Measurements from ENCODE around the gene CUL4A.

Gene CUL4A

GRCh38 chr13:113207460-113207859 is 2.0 kb upstream of the CUL4A start:
- peaks cover 68% of the 10 kb centered on the region for H3K4me1 ChIP-seq (ENCODE audit: insufficient read depth, low read length)
- peaks cover 55% of the 10 kb centered on the region for H4K20me1 ChIP-seq (ENCODE audit: insufficient read depth, low read length)
- ATAC-seq (ENCODE audit: insufficient read depth, low read depth): no peak
- TF ChIP-seq EZH2 (IDR thresholded peaks at IDR 0.05; ENCODE audit: borderline replicate concordance, low read depth, low read length, severe bottlenecking) (no peak), CTCF (IDR thresholded peaks at IDR 0.05; ENCODE audit: borderline replicate concordance, extremely low read depth, low read length, poor library complexity, severe bottlenecking) (no peak)
- DNase-seq: no peak
- peak overlapping the region; percentile 99 for H3K9ac ChIP-seq (ENCODE audit: low read depth, low read length)
- peaks cover 48% of the 10 kb centered on the region for H3K36me3 ChIP-seq (ENCODE audit: insufficient read depth, low read length)
- H3K27me3 ChIP-seq (ENCODE audit: insufficient read depth, low read length, poor library complexity): no peaks in the 10 kb centered on the region
- peak overlapping the region; percentile 78 to 88 for H3K4me3 ChIP-seq (ENCODE audit: low read depth in 1 of 2, low read length in 2 of 2)
- peak overlapping the region; percentile 83; the same call in 1 of the 2 replicates for H2AFZ ChIP-seq (ENCODE audit: low read depth, low read length)
- peaks cover 91% of the 10 kb centered on the region for H3K79me2 ChIP-seq (ENCODE audit: insufficient read depth, low read length)
- H3K4me2 ChIP-seq (ENCODE audit: insufficient read depth, low read length): peak overlapping the region; percentile 84
- peak overlapping the region; percentile 99 for H3K27ac ChIP-seq (ENCODE audit: low read length)
- no peaks in the 10 kb centered on the region for H3K9me3 ChIP-seq (ENCODE audit: insufficient read depth, low read length, severe bottlenecking)

- no peaks in the 10 kb centered on the region for H3K27me3 ChIP-seq (ENCODE audit: insufficient read depth, low read length, poor library complexity)
- peaks cover 72% of the 10 kb centered on the region for H3K4me1 ChIP-seq (ENCODE audit: insufficient read depth, low read length)
- peak overlapping the region; percentile 83 for H2AFZ ChIP-seq (ENCODE audit: low read depth, low read length)
- H4K20me1 ChIP-seq (ENCODE audit: insufficient read depth, low read length): peaks cover 57% of the 10 kb centered on the region
- H3K36me3 ChIP-seq (ENCODE audit: insufficient read depth, low read length): peaks cover 48% of the 10 kb centered on the region
- no peaks in the 10 kb centered on the region for H3K9me3 ChIP-seq (ENCODE audit: insufficient read depth, low read length, severe bottlenecking)
- ATAC-seq (ENCODE audit: insufficient read depth, low read depth) (peak; percentile 11), DNase-seq (peak; percentile 23)
- peak overlapping the region; percentile 78 to 88 for H3K4me3 ChIP-seq (ENCODE audit: low read depth in 1 of 2, low read length in 2 of 2)
- H3K79me2 ChIP-seq (ENCODE audit: insufficient read depth, low read length): peaks cover 91% of the 10 kb centered on the region
- H3K9ac ChIP-seq (ENCODE audit: low read depth, low read length): peak overlapping the region; percentile 99
- TF ChIP-seq CTCF (IDR thresholded peaks at IDR 0.05; ENCODE audit: borderline replicate concordance, extremely low read depth, low read length, poor library complexity, severe bottlenecking) (no peak), EZH2 (IDR thresholded peaks at IDR 0.05; ENCODE audit: borderline replicate concordance, low read depth, low read length, severe bottlenecking) (no peak)
- H3K27ac ChIP-seq (ENCODE audit: low read length): peak overlapping the region; percentile 99
- peak overlapping the region; percentile 84 for H3K4me2 ChIP-seq (ENCODE audit: insufficient read depth, low read length)
Measured at GRCh38 chr13:113207890-113208420, 1.5 kb upstream of the CUL4A start.

GRCh38 chr13:113208421-113209335 is 735 bp upstream of the CUL4A start, which contains the start of gene PCID2:
Gene PCID2 (minus strand): TSS chr13:113208669. CDS start chr13:113208634, 35 bp downstream.
- Histone ChIP-seq H3K27ac (ENCODE audit: low read length) (peak within 1 kb of the TSS; percentile 99), H3K4me2 (ENCODE audit: insufficient read depth, low read length) (peak within 1 kb of the TSS; percentile 84), H3K4me3 (ENCODE audit: low read depth in 1 of 2, low read length in 2 of 2) (peak within 1 kb of the TSS; percentile 83 to 88), H2AFZ (ENCODE audit: low read depth, low read length) (peak within 1 kb of the TSS; percentile 91), H3K36me3 (ENCODE audit: insufficient read depth, low read length) (peaks cover 48% of the 10 kb centered on the region), H3K27me3 (ENCODE audit: insufficient read depth, low read length, poor library complexity) (no peaks in the 10 kb centered on the region), H3K9me3 (ENCODE audit: insufficient read depth, low read length, severe bottlenecking) (no peaks in the 10 kb centered on the region), H4K20me1 (ENCODE audit: insufficient read depth, low read length) (peaks cover 57% of the 10 kb centered on the region), H3K9ac (ENCODE audit: low read depth, low read length) (peak within 1 kb of the TSS; percentile 99), H3K4me1 (ENCODE audit: insufficient read depth, low read length) (peaks cover 70% of the 10 kb centered on the region), H3K79me2 (ENCODE audit: insufficient read depth, low read length) (peaks cover 91% of the 10 kb centered on the region)
- peak; percentile 77 for ATAC-seq (ENCODE audit: insufficient read depth, low read depth)
- peak; percentile 90 for DNase-seq
- TF ChIP-seq CTCF (IDR thresholded peaks at IDR 0.05; ENCODE audit: borderline replicate concordance, extremely low read depth, low read length, poor library complexity, severe bottlenecking): no peak
- TF ChIP-seq EZH2 (IDR thresholded peaks at IDR 0.05; ENCODE audit: borderline replicate concordance, low read depth, low read length, severe bottlenecking): no peak

Measured in DND-41 (cell line).